Keratinocyte (primary cell): Measurements from ENCODE around the gene SRSF12.

Experiments
- CTCF ChIP-seq, 3 experiments: IDR thresholded peaks in 1 of 3; conservative IDR thresholded peaks in 1 of 3; optimal IDR thresholded peaks in 1 of 3; 2 replicates in 2 of 3; 3 replicates in 1 of 3; pipeline versions ENCODE3 to v1.5.1; 2011; ENCODE audit warnings: low read length in 3 of 3, mild to moderate bottlenecking in 3 of 3, moderate library complexity in 2 of 3, control low read depth in 1 of 3, inconsistent platforms in 1 of 3; ENCODE audit not compliant: insufficient read depth in 2 of 3; ENCODE audit errors: extremely low read depth in 1 of 3
- EZH2 ChIP-seq: IDR thresholded peaks from one replicate; pipeline ENCODE4 v1.6.1; 2012; ENCODE audit warnings: inconsistent platforms, mild to moderate bottlenecking, low read length, moderate library complexity

- TF ChIP-seq CTCF (optimal IDR thresholded peaks at IDR 0.05 in 1 of 3, IDR thresholded peaks at IDR 0.05 in 1 of 3, conservative IDR thresholded peaks at IDR 0.05 in 1 of 3; ENCODE audit: extremely low read depth in 1 of 3, insufficient read depth in 2 of 3, low read length in 3 of 3) (no peak), EZH2 (no peak)
Measured at GRCh38 chr6:89082486-89082891, 35.4 kb downstream of the SRSF12 start.
